Breast epithelium (tissue), 3 donors: ENCODE data around the gene HMGCL.

ENCODE experiments used
- CTCF ChIP-seq, 3 donors: fragments of 450-650 bp; IDR thresholded peaks; one replicate each; pipeline ENCODE4 v1.5.1; 2016 to 2017; ENCODE audit warnings: antibody characterized with exemption in 3 of 3, mild to moderate bottlenecking in 3 of 3, moderate library complexity in 3 of 3
- POLR2AphosphoS5 ChIP-seq, 3 donors: sonication (generic); formaldehyde crosslinking; IDR thresholded peaks; one replicate each; pipeline ENCODE4 v1.6.1; 2017; ENCODE audit warnings: antibody characterized with exemption in 3 of 3

GRCh38 chr1:23864801-23865542 is 39.7 kb upstream of the HMGCL start:
- TF ChIP-seq POLR2AphosphoS5 (IDR thresholded peaks at IDR 0.05): no peak
- no peak for TF ChIP-seq CTCF (IDR thresholded peaks at IDR 0.05)
